ENCODE data around the gene CAPN12. TPM values are rescaled to one million over a fixed set of nuclear protein-coding genes. Genes with fewer than 3 reads are reported as not detected.

The CAPN12 gene, protein sequence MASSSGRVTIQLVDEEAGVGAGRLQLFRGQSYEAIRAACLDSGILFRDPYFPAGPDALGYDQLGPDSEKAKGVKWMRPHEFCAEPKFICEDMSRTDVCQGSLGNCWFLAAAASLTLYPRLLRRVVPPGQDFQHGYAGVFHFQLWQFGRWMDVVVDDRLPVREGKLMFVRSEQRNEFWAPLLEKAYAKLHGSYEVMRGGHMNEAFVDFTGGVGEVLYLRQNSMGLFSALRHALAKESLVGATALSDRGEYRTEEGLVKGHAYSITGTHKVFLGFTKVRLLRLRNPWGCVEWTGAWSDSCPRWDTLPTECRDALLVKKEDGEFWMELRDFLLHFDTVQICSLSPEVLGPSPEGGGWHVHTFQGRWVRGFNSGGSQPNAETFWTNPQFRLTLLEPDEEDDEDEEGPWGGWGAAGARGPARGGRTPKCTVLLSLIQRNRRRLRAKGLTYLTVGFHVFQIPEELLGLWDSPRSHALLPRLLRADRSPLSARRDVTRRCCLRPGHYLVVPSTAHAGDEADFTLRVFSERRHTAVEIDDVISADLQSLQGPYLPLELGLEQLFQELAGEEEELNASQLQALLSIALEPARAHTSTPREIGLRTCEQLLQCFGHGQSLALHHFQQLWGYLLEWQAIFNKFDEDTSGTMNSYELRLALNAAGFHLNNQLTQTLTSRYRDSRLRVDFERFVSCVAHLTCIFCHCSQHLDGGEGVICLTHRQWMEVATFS
- total RNA-seq (2022; extraction: Qiagen RNA extraction): 5.0 to 6.7 TPM (median 6.2 TPM) in 5 replicates

DNA sequence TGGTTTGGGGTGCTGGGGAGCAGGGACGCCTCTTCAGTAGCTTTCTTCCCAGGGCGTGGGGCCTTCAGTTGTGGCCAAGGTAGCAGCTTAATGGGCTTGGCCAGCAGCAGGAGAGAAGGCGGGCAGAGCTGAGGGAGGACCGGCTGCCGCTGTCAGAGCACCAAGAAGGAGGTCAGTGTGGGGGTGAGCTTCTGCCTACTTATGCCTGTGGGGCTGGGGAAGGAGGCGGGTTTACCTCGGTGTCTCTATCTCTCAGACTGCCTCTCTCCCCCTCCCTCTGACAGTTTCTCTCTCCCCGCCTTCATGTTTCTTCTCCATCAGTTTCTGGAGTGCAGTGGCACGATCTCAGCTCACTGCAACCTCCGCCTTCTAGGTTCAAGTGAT, at the start of gene CAPN12:
Gene CAPN12 (minus strand): TSS at position 177 of the 384 bp plus-strand sequence. CDS start 309 bp downstream, outside the sequence.

DNA sequence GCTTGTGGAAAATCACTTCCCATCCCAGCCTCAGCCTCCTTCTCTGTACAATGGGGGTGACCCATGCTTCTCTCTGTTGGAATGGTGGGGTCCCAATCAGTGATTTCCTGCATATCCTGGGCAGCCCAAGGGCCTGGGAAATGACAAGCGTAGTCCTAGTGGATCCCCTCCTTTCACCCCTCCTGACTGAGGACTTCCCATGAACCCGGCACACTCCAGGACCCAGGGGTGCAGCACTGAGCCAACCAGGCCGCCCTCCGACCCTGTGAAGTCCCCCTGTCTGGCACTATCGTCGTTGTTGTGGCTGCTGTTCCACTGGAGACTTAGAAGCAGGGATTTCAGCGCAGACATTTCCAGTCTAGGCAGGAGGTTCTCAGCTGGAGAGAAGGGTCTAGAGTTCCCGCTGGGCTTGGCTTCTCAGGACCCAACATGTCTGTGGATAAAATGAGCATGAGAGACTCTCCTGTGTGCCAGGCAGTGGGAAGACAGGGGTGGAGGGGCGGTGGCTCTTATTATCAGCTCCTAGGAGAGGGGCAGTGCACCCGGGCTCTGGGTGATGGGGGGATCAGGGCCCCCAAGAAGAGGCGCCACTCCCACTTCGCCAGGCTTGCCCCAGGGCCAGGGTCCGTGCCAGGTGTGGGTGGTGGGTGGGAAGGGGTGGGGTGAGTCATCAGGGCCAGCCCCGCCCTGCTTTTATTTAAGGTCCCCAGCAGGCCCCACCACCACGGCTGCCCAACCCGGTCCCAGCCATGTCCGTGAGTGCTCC, 44.4 kb upstream of the CAPN12 start, which contains the start of gene LGALS7B:
Gene LGALS7B (plus strand): TSS at position 723 of the 766 bp plus-strand sequence. CDS start 27 bp downstream, at position 750.

DNA sequence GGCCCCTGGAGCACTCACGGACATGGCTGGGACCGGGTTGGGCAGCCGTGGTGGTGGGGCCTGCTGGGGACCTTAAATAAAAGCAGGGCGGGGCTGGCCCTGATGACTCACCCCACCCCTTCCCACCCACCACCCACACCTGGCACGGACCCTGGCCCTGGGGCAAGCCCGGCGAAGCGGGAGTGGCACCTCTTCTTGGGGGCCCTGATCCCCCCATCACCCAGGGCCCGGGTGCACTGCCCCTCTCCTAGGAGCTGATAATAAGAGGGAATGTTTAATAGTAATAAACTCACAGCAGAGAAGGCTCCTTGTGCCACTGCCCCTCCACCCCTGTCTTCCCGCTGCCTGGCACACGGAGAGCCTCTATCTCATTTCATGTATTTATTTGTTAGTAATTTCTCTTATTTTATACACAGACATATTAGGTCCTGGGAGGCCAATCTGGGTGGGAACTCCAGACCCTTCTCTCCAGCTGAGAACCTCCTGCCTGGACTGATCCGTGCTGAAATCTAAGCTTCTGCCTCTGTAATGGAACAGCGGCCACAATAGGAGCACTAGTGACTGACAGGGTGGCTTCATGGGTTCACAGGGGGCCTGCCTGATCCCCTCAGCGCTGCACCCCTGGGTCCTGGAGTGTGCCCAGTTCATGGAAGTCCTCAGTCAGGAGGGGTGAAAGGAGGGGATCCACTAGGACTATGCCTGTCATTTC, 29.3 kb upstream of the CAPN12 start, which contains the start of gene LGALS7:
Gene LGALS7 (minus strand): TSS at position 49 of the 709 bp plus-strand sequence. CDS start 25 bp downstream, at position 24.

Other genes with a start within 250 kb of the CAPN12 start
- gene MAP4K1, start 126.5 kb downstream of the CAPN12 start, total RNA-seq (2022; extraction: Qiagen RNA extraction): 0.50 to 1.0 TPM (median 0.92 TPM) in 5 replicates
- 671 to 1,000 TPM (median 735 TPM) in 5 replicates for gene EIF3K, start 125.3 kb downstream of the CAPN12 start, total RNA-seq (2022; extraction: Qiagen RNA extraction)
- gene ACTN4, start 96.8 kb downstream of the CAPN12 start, total RNA-seq (2022; extraction: Qiagen RNA extraction): 840 to 1,278 TPM (median 1,154 TPM) in 5 replicates
- gene LGALS7, start 29.0 kb upstream of the CAPN12 start, total RNA-seq (2022; extraction: Qiagen RNA extraction): 0.31 to 0.54 TPM (median 0.32 TPM) in 3 of 5 replicates, not detected in the others
- 0.39 to 0.48 TPM in 2 of 5 replicates, not detected in the others for gene LGALS7B, start 44.7 kb upstream of the CAPN12 start, total RNA-seq (2022; extraction: Qiagen RNA extraction)
- gene LGALS4, start 68.5 kb upstream of the CAPN12 start, total RNA-seq (2022; extraction: Qiagen RNA extraction): 0.18 to 0.65 TPM (median 0.42 TPM) in 5 replicates
- gene ECH1, start 87.3 kb upstream of the CAPN12 start, total RNA-seq (2022; extraction: Qiagen RNA extraction): 275 to 383 TPM (median 296 TPM) in 5 replicates
- 324 to 352 TPM (median 346 TPM) in 5 replicates for gene HNRNPL, start 105.5 kb upstream of the CAPN12 start, total RNA-seq (2022; extraction: Qiagen RNA extraction)
- 2.2 to 3.1 TPM (median 2.8 TPM) in 5 replicates for gene RINL, start 133.8 kb upstream of the CAPN12 start, total RNA-seq (2022; extraction: Qiagen RNA extraction)
- gene SIRT2, start 155.1 kb upstream of the CAPN12 start, total RNA-seq (2022; extraction: Qiagen RNA extraction): 34.1 to 39.6 TPM (median 36.7 TPM) in 5 replicates
- gene NFKBIB, start 155.5 kb upstream of the CAPN12 start, total RNA-seq (2022; extraction: Qiagen RNA extraction): 64.4 to 131 TPM (median 110 TPM) in 5 replicates
- 0.45 to 1.2 TPM (median 0.98 TPM) in 5 replicates for gene CCER2, start 167.7 kb upstream of the CAPN12 start, total RNA-seq (2022; extraction: Qiagen RNA extraction)
- gene SARS2, start 186.3 kb upstream of the CAPN12 start, total RNA-seq (2022; extraction: Qiagen RNA extraction): 46.2 to 64.3 TPM (median 58.8 TPM) in 5 replicates
- gene MRPS12, start 186.5 kb upstream of the CAPN12 start, total RNA-seq (2022; extraction: Qiagen RNA extraction): 209 to 341 TPM (median 295 TPM) in 5 replicates
- 66.9 to 93.7 TPM (median 87.1 TPM) in 5 replicates for gene FBXO17, start 231.3 kb upstream of the CAPN12 start, total RNA-seq (2022; extraction: Qiagen RNA extraction)

Measured in A549 treated with CORT108297 at 1 μM for 4 hours (cell line).